22Rv1 (cell line): Measurements from ENCODE around the gene CAMKV.

Experiments
- H3K27ac ChIP-seq: fragments of 450-650 bp; 2 replicates; pipeline ENCODE4 v1.5.1; 2017
- ZFX ChIP-seq: fragments of 450-650 bp; IDR thresholded peaks from 2 replicates; pipeline ENCODE4 v1.6.1; 2017; ENCODE audit warnings: antibody characterized with exemption, borderline replicate concordance
- TF ChIP-seq, protein P1 (sequence below): fragments of 450-650 bp; IDR thresholded peaks from 2 replicates; pipeline ENCODE4 v1.5.1; 2017; ENCODE audit warnings: mild to moderate bottlenecking

CAMKV gene

DNA sequence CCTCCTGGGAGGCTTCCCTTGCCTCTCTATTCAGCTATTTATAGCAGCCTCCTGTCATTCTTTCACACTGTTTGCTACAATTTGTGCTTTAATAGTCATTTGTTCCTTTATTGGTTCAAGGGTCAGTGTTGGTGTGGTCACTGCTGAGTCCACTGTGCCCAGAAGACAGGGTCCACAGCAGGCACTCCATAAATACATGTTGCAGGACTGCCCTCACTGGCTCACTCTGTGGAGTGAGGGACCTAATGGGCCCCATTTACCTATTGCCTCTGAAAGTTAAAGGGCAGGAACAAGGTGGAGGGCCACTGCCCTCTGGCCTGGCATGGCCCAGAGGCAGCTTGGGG lies 17.2 kb upstream of the CAMKV start:
- no peak overlapping the region for H3K27ac ChIP-seq

DNA sequence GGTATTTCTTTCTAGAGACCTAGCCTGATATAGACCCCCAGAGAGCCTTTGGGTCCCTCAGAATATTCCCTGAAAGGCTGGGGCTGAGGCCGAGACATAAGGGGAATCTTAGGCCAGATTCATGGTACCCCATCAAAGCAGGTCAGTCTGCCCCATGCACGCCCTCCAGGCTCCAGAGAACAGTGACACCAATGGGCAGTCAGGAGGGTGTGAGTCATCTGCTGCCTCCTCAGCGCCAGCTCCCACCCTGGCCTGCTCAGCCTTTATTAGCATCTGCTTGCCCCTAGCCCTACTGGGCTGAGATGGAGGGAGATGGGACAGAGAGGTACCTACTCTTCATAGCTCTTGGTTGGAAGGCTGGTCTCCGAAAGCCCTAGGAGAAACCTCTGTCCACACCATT lies 14.3 kb upstream of the CAMKV start:
- no peak overlapping the region for H3K27ac ChIP-seq
- TF ChIP-seq, protein P1, sequence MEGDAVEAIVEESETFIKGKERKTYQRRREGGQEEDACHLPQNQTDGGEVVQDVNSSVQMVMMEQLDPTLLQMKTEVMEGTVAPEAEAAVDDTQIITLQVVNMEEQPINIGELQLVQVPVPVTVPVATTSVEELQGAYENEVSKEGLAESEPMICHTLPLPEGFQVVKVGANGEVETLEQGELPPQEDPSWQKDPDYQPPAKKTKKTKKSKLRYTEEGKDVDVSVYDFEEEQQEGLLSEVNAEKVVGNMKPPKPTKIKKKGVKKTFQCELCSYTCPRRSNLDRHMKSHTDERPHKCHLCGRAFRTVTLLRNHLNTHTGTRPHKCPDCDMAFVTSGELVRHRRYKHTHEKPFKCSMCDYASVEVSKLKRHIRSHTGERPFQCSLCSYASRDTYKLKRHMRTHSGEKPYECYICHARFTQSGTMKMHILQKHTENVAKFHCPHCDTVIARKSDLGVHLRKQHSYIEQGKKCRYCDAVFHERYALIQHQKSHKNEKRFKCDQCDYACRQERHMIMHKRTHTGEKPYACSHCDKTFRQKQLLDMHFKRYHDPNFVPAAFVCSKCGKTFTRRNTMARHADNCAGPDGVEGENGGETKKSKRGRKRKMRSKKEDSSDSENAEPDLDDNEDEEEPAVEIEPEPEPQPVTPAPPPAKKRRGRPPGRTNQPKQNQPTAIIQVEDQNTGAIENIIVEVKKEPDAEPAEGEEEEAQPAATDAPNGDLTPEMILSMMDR: no peak
- no peak for TF ChIP-seq ZFX

More for the DNA sequence above, 17.2 kb upstream of the CAMKV start:
- TF ChIP-seq, protein P1: no peak
- TF ChIP-seq ZFX: no peak

DNA sequence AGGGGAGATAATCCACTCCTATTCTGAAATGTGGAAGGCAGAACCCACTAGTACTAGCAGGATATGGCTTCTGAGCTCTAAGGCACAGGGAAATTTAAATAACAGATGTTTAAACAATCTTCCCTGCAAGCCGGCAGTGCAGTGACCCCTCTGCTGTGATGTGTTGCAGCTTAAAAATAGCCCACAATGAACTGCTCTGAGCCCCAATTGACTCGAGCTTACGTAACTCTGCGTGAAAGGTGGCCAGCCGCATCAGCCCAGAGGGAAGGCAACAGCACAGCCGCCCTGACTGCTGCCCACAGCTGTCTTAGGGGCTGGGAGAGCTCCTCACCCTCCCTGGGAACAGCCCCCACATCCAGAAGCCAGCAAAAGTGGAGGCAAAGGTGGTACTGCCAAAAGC lies 12.5 kb upstream of the CAMKV start:
- no peak overlapping the region for H3K27ac ChIP-seq
- TF ChIP-seq, protein P1: no peak
- no peak for TF ChIP-seq ZFX

DNA sequence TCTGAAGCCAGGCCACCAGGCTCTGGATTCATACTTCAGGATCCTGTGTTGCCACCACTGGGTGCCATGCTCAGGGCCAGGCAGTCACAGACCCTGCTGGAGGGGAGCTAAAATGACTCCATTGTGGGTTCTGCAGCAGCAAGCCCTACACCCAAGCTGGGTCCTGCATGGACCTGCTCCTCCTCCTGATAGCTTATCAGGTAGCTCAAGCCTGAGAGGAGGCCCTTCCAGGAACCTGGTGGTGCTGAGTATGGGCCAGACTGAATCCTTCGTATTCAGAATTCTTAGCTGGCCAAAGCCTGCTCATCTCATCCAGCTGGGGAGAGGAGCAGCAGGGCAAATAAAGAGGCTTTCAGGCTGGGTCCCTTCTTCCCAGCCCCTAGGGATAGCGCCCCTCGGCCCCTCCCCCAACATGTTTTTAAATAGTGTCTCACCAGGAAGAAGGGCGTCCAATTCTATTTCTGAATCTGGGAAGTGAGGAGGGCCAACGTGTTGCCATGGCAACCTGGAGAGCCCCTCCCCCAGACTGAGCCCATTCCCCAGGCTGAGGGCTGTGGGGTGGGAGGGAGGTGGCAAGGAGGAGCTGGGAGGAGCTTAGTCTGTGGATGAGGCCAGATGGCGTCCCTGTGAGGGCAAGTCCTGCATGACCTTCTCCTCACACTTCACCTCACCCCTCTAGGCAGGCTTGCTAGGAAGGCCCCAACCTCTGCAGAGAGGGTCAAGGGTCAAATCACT lies 11.0 kb upstream of the CAMKV start:
- no peak for TF ChIP-seq ZFX
- TF ChIP-seq, protein P1: no peak
- no peak overlapping the region for H3K27ac ChIP-seq

DNA sequence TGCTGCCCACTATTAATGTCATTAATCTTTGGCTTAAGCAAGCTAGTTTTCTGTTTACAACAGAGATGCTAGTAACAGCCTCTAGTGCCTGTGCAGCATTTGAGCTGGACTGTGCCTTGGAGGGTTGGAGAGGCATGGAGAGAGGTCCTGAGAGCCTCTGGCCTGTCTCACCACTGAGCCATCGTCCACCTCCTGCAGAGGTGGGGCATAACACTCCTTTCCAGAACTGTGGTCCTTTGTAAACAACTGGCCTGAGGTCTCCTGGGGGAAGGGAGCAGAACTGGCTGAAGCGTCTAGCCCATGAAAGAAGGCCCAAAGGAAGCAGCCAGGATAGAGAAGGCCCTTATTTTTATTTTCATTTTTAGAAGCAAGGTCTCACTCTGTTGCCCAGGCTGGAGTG lies 10.0 kb upstream of the CAMKV start:
- H3K27ac ChIP-seq: no peak overlapping the region
- TF ChIP-seq, protein P1: no peak
- no peak for TF ChIP-seq ZFX

DNA sequence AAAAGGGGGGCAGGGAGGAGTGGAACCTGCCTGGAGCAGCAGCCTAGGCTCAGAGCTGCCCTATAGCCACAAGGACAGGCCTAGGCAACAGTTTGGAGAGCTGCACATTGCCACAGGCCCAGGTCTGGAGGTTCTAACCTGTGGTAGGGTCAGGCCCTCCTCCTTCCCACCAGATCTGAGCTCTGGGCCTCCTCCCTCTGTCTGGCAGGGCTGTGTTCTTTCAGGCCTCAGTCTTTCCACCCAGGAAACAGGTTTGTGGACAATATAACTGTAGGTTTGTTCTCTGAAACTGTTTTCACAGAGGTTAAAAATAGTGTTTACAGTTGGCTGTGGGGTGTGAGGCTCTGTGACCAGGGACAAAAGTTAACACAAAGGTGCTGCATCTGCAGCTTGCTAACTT lies 9.0 kb upstream of the CAMKV start:
- H3K27ac ChIP-seq: no peak overlapping the region
- no peak for TF ChIP-seq ZFX
- TF ChIP-seq, protein P1: no peak

DNA sequence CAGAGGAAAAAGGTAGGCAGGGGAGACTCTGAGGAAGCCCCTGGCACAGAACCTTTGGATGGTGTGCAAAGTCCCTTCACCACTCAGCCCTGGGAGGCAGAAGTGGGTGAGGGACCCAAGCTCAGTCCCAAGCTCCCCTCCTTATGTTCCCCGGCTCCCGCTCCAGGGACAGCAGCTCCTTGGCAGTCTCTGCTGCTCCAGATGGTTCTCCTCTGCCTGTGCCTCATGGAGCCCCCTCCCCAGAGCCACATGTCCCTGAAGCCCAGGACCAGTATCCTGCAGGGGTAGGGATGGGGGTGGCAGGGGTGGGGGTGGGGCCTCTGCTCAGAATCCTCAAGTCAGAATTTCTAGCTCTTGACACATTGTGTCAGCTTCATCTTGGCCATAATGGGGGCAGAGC lies 8.0 kb upstream of the CAMKV start:
- no peak overlapping the region for H3K27ac ChIP-seq
- TF ChIP-seq, protein P1: no peak
- TF ChIP-seq ZFX: no peak
